ENCODE data around the gene ZBTB3.

DNA sequence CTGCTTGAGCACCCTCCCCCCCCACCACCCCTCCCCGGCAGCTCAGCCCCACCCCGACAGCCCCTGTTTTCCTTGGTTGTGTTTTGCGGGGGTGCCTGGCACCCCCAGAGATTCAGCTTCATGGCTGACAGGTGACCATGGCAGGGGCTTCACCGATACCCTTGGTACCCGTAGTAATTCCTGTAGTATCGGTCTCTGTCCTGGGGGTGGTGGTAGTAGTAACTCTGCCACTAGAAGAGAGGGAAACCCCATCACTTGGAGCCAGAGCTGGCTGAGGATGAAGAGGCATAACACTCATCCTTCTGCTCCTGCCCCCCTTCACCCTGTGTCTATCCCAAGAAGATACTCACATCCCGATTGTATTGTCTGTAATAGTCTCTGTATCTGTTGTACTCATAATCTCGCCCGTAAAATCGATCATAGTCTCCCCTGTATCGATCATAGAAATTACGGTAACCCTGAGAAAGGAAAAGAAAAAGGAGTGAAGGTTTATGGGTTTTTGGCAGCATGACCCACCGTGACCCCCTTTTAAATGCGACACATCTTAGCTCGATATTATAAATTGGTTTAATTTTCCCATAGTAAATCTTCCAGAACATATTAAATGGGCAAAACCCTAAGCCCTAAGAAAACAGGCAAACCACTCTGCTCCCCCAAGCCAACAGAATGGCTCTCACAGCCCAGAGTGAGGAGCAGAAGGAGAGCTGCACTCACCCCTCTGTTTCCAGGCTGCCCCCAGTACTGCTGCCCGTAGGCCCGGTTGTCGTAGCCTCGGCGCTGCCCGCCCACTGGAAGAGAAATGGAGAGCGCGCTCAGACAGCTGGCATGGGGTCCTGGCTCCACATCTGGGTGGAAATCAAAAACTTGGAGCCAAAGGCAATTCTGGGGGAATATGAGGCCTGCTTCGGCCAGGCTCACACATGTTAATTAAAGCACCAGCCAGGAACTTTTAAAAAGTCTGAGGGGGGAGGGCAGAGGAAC, 38.5 kb downstream of the ZBTB3 start:
- TF ChIP-seq EZH2 (IDR thresholded peaks at IDR 0.05; ENCODE audit: low read length, missing control alignments) = no peak
- TF ChIP-seq, protein P1, sequence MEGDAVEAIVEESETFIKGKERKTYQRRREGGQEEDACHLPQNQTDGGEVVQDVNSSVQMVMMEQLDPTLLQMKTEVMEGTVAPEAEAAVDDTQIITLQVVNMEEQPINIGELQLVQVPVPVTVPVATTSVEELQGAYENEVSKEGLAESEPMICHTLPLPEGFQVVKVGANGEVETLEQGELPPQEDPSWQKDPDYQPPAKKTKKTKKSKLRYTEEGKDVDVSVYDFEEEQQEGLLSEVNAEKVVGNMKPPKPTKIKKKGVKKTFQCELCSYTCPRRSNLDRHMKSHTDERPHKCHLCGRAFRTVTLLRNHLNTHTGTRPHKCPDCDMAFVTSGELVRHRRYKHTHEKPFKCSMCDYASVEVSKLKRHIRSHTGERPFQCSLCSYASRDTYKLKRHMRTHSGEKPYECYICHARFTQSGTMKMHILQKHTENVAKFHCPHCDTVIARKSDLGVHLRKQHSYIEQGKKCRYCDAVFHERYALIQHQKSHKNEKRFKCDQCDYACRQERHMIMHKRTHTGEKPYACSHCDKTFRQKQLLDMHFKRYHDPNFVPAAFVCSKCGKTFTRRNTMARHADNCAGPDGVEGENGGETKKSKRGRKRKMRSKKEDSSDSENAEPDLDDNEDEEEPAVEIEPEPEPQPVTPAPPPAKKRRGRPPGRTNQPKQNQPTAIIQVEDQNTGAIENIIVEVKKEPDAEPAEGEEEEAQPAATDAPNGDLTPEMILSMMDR (conservative IDR thresholded peaks at IDR 0.05 in 1 of 2, IDR thresholded peaks at IDR 0.05 in 1 of 2; ENCODE audit: low read depth in 1 of 2, low read length in 2 of 2) = no peak

Data from fibroblast of lung (primary cell).